HCT116 (cell line): ENCODE data around the gene SEC61A2. TPM values are rescaled to one million over a fixed set of nuclear protein-coding genes. Genes with fewer than 3 reads are reported as not detected.

Source experiments
- ATAC-seq: fragments of 200-7000 bp; cut with Tn5 transposase; 2 replicates; pipeline ENCODE4 v1.9.1; 2020; ENCODE audit warnings: mild to moderate bottlenecking, moderate library complexity
- BruUV-seq: library from RNA; stranded (reverse); fragments of 400-500 nt; replicated peaks from 2 replicates; lab custom pipeline; 2021; lab: Mats Ljungman, UMichigan
- CTCF ChIA-PET: fragments of 300-600 bp; sonication (Branson Sonifier 250); formaldehyde crosslinking; loops from one replicate; lab custom pipeline; 2021; ENCODE audit warnings: antibody characterized with exemption; lab: Charles Lee
- POLR2A ChIA-PET: fragments of 300-600, 350-600 bp; sonication (Branson Sonifier 250); formaldehyde crosslinking; loops from one replicate; lab custom pipeline; 2021; ENCODE audit warnings: antibody characterized with exemption; lab: Charles Lee
- RAD21 ChIA-PET, 2 experiments: fragments of 300-600 bp; sonication (Branson Sonifier 250); formaldehyde crosslinking; loops; one replicate each; lab custom pipeline; 2023; ENCODE audit warnings: low total read pairs in 2 of 2; ENCODE audit not compliant: uncharacterized antibody in 2 of 2, unreplicated experiment in 2 of 2, low non-redundant PET in 1 of 2; lab: Charles Lee
- DNase-seq: peaks from one replicate; pipeline ENCODE4 v3.0.0-alpha.2; 2010; ENCODE audit warnings: low read depth, low spot score
- H2AFZ ChIP-seq: fragments of 200-600 bp; shearing (Covaris generic), sonication (generic); 2 replicates; pipeline ENCODE4 v1.6.1; 2017; ENCODE audit warnings: low read depth, mixed run types, mixed read lengths, antibody characterized with exemption, low read length; ENCODE audit not compliant: poor library complexity, severe bottlenecking
- H3K27ac ChIP-seq: 2 replicates; pipeline ENCODE4 v1.5.1; 2012; ENCODE audit warnings: low read depth, low read length
- H3K27me3 ChIP-seq: fragments of 200-600 bp; sonication (generic); 2 replicates; pipeline ENCODE4 v1.6.1; 2016; ENCODE audit warnings: mixed run types, low read length, mixed read lengths; ENCODE audit not compliant: insufficient read depth
- H3K36me3 ChIP-seq, 2 experiments: fragments of 200-500 bp in 1 of 2; fragments of 200-600 bp in 1 of 2; sonication (Bioruptor generic) in 1 of 2; sonication (generic) in 1 of 2; 2 replicates each; pipeline versions ENCODE4 v1.5.1 to v1.6.1; 2014 to 2016; ENCODE audit warnings: low read length in 2 of 2, inconsistent platforms in 1 of 2, mixed read lengths in 1 of 2, mixed run types in 1 of 2; ENCODE audit not compliant: insufficient read depth in 2 of 2, control insufficient read depth in 1 of 2
- H3K4me1 ChIP-seq, 2 experiments: fragments of 200-600 bp in 1 of 2; sonication (generic) in 1 of 2; 2 replicates each; pipeline versions ENCODE4 v1.5.1 to v1.6.1; 2012 to 2017; ENCODE audit warnings: low read length in 2 of 2, inconsistent platforms in 1 of 2, mild to moderate bottlenecking in 1 of 2, mixed read lengths in 1 of 2, mixed run types in 1 of 2, moderate library complexity in 1 of 2; ENCODE audit not compliant: insufficient read depth in 2 of 2, control insufficient read depth in 1 of 2
- H3K4me2 ChIP-seq: fragments of 200-600 bp; sonication (generic); 2 replicates; pipeline ENCODE4 v1.6.1; 2017; ENCODE audit warnings: mixed run types, low read length, mixed read lengths
- H3K4me3 ChIP-seq, 2 experiments: fragments of 200-600 bp in 1 of 2; sonication (generic) in 1 of 2; replicated peaks in 1 of 2; 2 replicates each; pipeline ENCODE4 v1.5.1; 2011 to 2016; ENCODE audit warnings: low read length in 2 of 2, control low read depth in 1 of 2, low read depth in 1 of 2, mild to moderate bottlenecking in 1 of 2, mixed read lengths in 1 of 2, mixed run types in 1 of 2
- H3K79me2 ChIP-seq: fragments of 200-600 bp; sonication (generic); 2 replicates; pipeline ENCODE4 v1.6.1; 2017; ENCODE audit warnings: mild to moderate bottlenecking, mixed run types, low read length, moderate library complexity, mixed read lengths; ENCODE audit not compliant: insufficient read depth
- H3K9ac ChIP-seq: fragments of 200-600 bp; sonication (generic); 2 replicates; pipeline ENCODE4 v1.6.1; 2016; ENCODE audit warnings: low read length, mixed read lengths
- H3K9me2 ChIP-seq: fragments of 200-600 bp; sonication (generic), shearing (Covaris generic); 2 replicates; pipeline ENCODE4 v1.6.1; 2017; ENCODE audit warnings: mixed run types, mild to moderate bottlenecking, moderate library complexity; ENCODE audit not compliant: insufficient read depth
- H3K9me3 ChIP-seq, 2 experiments: fragments of 200-500 bp in 1 of 2; fragments of 200-600 bp in 1 of 2; sonication (Bioruptor generic) in 1 of 2; sonication (generic) in 1 of 2; 2 replicates each; pipeline ENCODE4 v1.6.1; 2014 to 2017; ENCODE audit warnings: low read length in 2 of 2, mixed read lengths in 2 of 2, inconsistent platforms in 1 of 2, low read depth in 1 of 2, mild to moderate bottlenecking in 1 of 2, mixed run types in 1 of 2, moderate library complexity in 1 of 2; ENCODE audit not compliant: control insufficient read depth in 1 of 2, insufficient read depth in 1 of 2
- H4K20me1 ChIP-seq: fragments of 200-600 bp; sonication (generic), shearing (Covaris generic); 2 replicates; pipeline ENCODE4 v1.6.1; 2017; ENCODE audit warnings: mixed run types, mild to moderate bottlenecking, moderate library complexity; ENCODE audit not compliant: insufficient read depth
- ATF3 ChIP-seq: IDR thresholded peaks from 2 replicates; pipeline ENCODE4 v1.6.1; 2012
- CBX3 ChIP-seq: IDR thresholded peaks from 2 replicates; pipeline ENCODE4 v1.6.1; 2012; ENCODE audit warnings: low read depth
- CEBPB ChIP-seq: IDR thresholded peaks from 2 replicates; pipeline ENCODE4 v1.6.1; 2012; ENCODE audit warnings: low read depth
- CTCF ChIP-seq, 3 experiments: fragments of 200-600 bp in 1 of 3; sonication (generic) in 1 of 3; IDR thresholded peaks in 2 of 3; conservative IDR thresholded peaks in 1 of 3; 2 replicates each; pipeline ENCODE4 v1.5.1; 2012 to 2017; ENCODE audit warnings: low read depth in 2 of 3, low read length in 2 of 3, antibody characterized with exemption in 1 of 3, borderline replicate concordance in 1 of 3, control low read depth in 1 of 3, mild to moderate bottlenecking in 1 of 3, mixed read lengths in 1 of 3, mixed run types in 1 of 3, moderate library complexity in 1 of 3; ENCODE audit not compliant: insufficient read depth in 1 of 3
- EGR1 ChIP-seq: IDR thresholded peaks from 2 replicates; pipeline ENCODE4 v1.6.1; 2012; ENCODE audit warnings: low read depth
- ELF1 ChIP-seq: IDR thresholded peaks from 2 replicates; pipeline ENCODE4 v1.6.1; 2012; ENCODE audit warnings: low read depth, borderline replicate concordance
- EZH2phosphoT487 ChIP-seq: fragments of 200-600 bp; IDR thresholded peaks from 2 replicates; pipeline ENCODE4 v1.6.1; 2018; ENCODE audit warnings: antibody characterized with exemption, borderline replicate concordance
- POLR2A ChIP-seq: IDR thresholded peaks from 2 replicates; pipeline ENCODE4 v1.7.0; 2011; ENCODE audit warnings: borderline replicate concordance; ENCODE audit not compliant: insufficient read depth, insufficient read length; ENCODE audit errors: extremely low read depth
- POLR2AphosphoS5 ChIP-seq: IDR thresholded peaks from 2 replicates; pipeline ENCODE4 v1.6.1; 2011; ENCODE audit warnings: mild to moderate bottlenecking, low read depth, low read length, moderate library complexity
- REST ChIP-seq: IDR thresholded peaks from 2 replicates; pipeline ENCODE4 v1.6.1; 2012; ENCODE audit warnings: low read depth
- SP1 ChIP-seq: IDR thresholded peaks from 2 replicates; pipeline ENCODE4 v1.6.1; 2012; ENCODE audit warnings: low read depth
- SRF ChIP-seq: IDR thresholded peaks from 2 replicates; pipeline ENCODE4 v1.6.1; 2012; ENCODE audit warnings: low read depth
- ZBTB33 ChIP-seq: IDR thresholded peaks from 2 replicates; pipeline ENCODE4 v1.6.1; 2011; ENCODE audit warnings: mild to moderate bottlenecking, low read length, moderate library complexity; ENCODE audit not compliant: insufficient replicate concordance; ENCODE audit errors: extremely low read depth
- ZFX ChIP-seq: fragments of 450-650 bp; IDR thresholded peaks from 2 replicates; pipeline ENCODE4 v1.6.1; 2017
- intact Hi-C: fragments of 100-400 bp; cut with micrococcal nuclease; formaldehyde crosslinking; loops from 2 replicates; pipeline ENCODE4 v1.10.0; 2022
- total RNA-seq: library from RNA; stranded (reverse); gene quantifications from one replicate; pipeline ENCODE4 v1.2.1, GENCODE V29; 2021; ENCODE audit not compliant: unreplicated experiment

The SEC61A2 gene
- total RNA-seq, 1 experiment from 2014 or later: 10.0 TPM

- ChIA-PET RAD21 (no interaction called here), POLR2A (no interaction called here), CTCF (no interaction called here)
- no peak overlapping the region for H2AFZ ChIP-seq
- no peak overlapping the region for H3K9ac ChIP-seq
- no peak overlapping the region for H3K27ac ChIP-seq
- H3K36me3 ChIP-seq: peaks cover 0 to 2% of the 10 kb centered on the region in 2 experiments; a peak in 2 of 4 replicates
- DNase-seq: no peak
- H3K4me3 ChIP-seq: no peak overlapping the region
- peaks cover 0 to 5% of the 10 kb centered on the region in 2 experiments; a peak in 1 of 4 replicates for H3K4me1 ChIP-seq
- no peaks in the 10 kb centered on the region for H3K9me3 ChIP-seq
- no peaks in the 10 kb centered on the region for H3K27me3 ChIP-seq
- H3K9me2 ChIP-seq: no peaks in the 10 kb centered on the region
- H4K20me1 ChIP-seq: no peaks in the 10 kb centered on the region
- no peak overlapping the region for H3K4me2 ChIP-seq
- H3K79me2 ChIP-seq: no peaks in the 10 kb centered on the region
- intact Hi-C loops: no loop called here
- TF ChIP-seq ELF1 (no peak), POLR2AphosphoS5 (no peak)
- no peak for ATAC-seq
- BruUV-seq: no TSS peak
Observed at GRCh38 chr10:12113627-12114026, 15.8 kb upstream of the SEC61A2 start.

- no peak for ATAC-seq
- Histone ChIP-seq H2AFZ (no peak overlapping the region), H3K79me2 (no peaks in the 10 kb centered on the region), H3K27ac (no peak overlapping the region), H3K36me3 (no peaks in the 10 kb centered on the region; a peak in 1 of 4 replicates), H3K9me3 (no peaks in the 10 kb centered on the region), H3K4me3 (no peak overlapping the region), H4K20me1 (no peaks in the 10 kb centered on the region), H3K9ac (no peak overlapping the region), H3K4me1 (peaks cover 4 to 7% of the 10 kb centered on the region in 2 experiments; a peak in 3 of 4 replicates), H3K4me2 (no peak overlapping the region), H3K9me2 (no peaks in the 10 kb centered on the region), H3K27me3 (no peaks in the 10 kb centered on the region)
- ChIA-PET RAD21 (no interaction called here), CTCF (no interaction called here), POLR2A (no interaction called here)
- BruUV-seq: no TSS peak
- intact Hi-C loops: no loop called here
- no peak for DNase-seq
- TF ChIP-seq SP1: no peak
- no peak for TF ChIP-seq ATF3
- no peak for TF ChIP-seq ZBTB33
- TF ChIP-seq CBX3: no peak
- no peak for TF ChIP-seq EGR1
- TF ChIP-seq CTCF (IDR thresholded peaks at IDR 0.05 in 2 of 3, conservative IDR thresholded peaks at IDR 0.05 in 1 of 3; ENCODE audit: borderline replicate concordance in 1 of 3, insufficient read depth in 1 of 3, low read depth in 2 of 3, low read length in 2 of 3): no peak
- no peak for TF ChIP-seq REST
- no peak for TF ChIP-seq POLR2A
- no peak for TF ChIP-seq CEBPB
- no peak for TF ChIP-seq EZH2phosphoT487
- no peak for TF ChIP-seq POLR2AphosphoS5
- no peak for TF ChIP-seq ZFX
- no peak for TF ChIP-seq SRF
Observed at GRCh38 chr10:12121673-12122072, 7.8 kb upstream of the SEC61A2 start.
